NCI-H774 (cell line): ENCODE results near the gene PLCL1.
"Not testable (repeated sequence)": the region's sequence is repeated elsewhere in the genome, so short reads cannot be mapped to it uniquely, and the experiment has no call there.

Source experiments
- DNase-seq: peaks from one replicate; lab custom pipeline; 2025; lab: John Stamatoyannopoulos, UW

PLCL1 gene

DNA sequence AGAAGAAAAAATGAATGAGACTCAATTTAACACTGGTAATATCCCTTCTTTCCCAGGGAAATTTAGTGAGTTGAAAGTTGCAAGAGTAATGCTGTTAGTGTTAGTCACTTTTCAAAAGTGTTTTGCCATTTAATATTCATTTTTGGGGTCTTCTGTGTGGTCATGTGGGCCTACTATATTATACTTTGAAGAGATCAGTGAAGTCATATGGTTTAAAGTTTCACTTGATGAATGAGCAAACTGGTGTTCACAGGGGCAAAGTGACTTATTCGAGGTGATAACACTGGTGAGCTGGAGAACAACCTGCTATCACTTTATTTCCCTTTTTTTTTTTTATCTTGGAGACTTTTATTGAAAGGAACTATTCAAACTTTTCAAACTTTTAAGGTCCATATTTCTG lies 196.0 kb downstream of the PLCL1 start:
- no peak for DNase-seq

DNA sequence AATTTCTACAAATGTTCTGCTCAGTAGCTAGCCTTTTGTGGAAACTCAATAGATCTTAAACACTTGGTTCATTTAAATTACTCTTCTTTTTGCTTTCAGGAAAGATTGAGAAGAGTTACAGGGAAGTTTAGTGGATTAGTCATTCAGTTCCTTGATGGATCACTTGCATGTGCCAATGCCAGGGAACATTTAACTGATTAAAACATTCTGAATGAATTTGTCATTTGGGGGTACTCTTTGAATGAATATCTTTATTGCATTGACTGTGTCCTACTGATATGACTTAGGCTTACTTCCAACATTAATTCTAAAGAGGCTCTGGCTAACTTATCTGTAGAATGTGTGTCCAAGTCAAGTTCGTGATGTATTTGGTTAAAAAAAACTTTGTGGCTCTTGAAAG lies 199.8 kb downstream of the PLCL1 start:
- DNase-seq = no peak

DNA sequence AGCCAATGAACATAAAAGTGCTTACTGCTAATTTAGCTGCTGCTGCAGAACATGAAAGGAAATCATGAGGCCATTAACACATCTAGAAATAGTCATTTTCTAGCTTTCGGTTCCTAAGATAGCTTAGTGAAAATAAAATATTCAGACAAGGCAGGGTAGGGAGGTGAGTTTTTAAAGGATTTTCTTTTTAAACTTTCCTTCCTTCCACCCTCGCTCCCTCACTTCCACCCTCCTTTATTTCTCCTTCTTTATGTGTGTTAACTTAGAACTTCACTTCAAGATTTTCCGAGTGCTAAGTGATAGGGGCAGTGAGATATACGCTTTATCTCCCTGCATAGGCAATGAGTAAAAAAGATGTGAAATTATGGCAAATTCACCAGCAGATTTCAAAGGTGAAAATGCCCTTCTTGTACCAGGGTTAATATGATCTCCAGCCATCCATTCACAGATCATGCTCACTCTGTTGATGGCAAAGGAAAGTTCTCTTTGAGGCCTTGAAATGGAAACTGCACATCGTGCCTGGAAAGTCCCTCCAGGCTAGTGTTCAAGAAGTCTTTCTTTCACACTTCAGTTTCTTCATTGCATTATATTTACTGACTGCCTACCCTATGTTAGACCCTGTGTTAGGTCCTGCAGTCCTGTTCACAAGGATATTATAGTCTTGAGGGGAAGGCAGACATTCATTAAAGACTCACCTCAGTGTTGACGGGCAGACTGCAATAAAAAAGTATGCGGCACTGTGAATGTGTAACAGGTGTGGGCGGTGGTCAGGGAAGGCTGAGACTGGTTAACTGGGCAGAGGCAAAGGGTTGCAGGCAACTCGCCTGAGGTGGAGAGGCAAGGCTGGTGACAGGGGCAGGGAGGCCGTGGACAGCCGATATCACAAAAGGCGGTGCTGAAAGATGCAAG lies 200.8 kb downstream of the PLCL1 start:
- DNase-seq = no peak

DNA sequence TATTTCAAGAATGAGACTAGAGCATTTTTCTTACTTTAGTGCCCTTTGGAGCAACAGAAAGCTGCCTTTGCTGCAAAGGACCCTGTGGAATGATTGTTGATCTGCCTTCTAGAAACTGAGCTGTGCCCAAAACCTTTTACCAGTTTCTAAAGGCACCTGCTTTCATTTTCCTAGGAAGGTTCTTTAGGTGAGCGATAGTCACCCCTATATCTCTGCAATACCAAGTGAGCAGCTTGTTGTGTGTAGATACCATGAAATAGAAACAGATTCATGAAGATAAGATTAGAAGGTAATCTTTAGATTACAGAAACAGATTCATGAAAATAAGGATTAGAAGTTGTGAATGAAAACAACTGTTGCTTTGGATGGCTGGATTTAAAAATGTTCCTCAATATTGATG lies 202.3 kb downstream of the PLCL1 start:
- no peak for DNase-seq

DNA sequence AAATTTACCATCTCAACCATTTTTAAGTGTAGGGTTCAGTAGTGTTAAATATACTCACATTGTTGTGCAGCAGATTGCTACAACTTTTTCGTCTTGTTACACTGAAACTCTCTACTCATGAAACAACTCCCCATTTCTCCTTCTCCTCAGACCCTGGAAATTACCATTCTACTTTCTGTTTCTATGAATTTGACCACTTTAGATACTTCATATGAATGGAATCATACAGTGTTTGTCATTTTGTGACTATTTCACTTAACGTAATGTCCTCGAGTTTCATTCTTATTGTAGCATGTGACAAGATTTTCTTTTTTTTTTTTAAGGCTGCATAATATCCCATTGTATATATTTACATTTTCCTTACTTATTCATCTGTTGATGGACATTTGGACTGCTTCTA lies 203.8 kb downstream of the PLCL1 start:
- DNase-seq = no peak

DNA sequence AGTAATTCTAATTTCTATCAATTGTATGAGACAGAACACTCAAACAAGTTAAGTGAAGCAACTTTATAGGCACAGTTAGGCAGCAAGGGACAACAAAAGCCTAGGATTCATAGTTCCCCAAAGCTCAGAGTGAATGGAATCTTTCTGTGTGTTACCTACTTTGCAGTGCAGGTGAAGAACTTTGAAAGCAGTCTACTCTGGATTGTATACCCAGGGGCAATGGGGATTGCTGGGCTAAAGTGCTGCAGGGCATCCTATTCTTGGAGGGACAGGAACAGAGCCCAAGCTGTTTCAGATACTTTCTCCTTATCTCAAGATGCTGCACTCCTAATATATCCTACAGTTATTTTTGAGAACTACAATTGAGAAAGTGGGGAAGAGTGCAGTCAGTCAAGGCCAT lies 207.6 kb downstream of the PLCL1 start:
- DNase-seq = no peak

DNA sequence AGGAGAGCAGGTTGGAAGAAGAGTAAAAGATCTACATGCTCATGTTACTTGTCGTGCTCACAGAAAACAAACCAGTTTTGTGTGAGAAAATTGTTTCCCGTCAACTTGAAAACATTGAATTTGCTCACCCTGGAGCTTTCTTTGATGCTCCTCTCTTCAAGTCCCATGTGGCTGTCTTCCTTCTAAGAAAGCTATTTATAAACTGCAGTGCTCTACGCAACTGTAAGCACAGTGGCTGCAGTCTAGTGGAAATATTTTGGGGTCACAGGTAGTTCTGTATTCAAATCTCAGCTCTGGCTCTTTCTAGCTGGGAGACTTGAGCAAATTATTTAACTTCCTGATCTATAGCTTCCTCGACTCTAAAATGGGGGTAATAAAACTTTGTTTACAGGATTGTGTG lies 211.8 kb downstream of the PLCL1 start:
- no peak for DNase-seq

DNA sequence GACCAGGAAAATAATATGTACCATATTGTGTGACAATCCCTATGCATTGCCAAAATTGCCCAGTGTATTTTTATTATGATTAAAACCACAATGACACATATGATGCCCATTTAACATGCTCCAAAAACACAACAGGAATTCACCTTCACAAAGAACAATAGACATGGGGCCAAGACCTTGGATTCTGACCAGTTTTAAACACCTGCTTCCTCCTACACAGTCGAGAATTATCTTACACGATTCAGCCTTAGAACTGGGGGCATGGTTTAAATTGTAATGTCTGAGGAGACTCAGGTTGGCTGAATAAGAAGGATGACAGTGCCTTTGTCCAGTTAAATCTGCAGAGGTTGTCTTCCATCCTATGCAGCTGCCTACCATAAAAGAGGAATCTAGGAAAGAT lies 212.7 kb downstream of the PLCL1 start:
- no peak for DNase-seq

DNA sequence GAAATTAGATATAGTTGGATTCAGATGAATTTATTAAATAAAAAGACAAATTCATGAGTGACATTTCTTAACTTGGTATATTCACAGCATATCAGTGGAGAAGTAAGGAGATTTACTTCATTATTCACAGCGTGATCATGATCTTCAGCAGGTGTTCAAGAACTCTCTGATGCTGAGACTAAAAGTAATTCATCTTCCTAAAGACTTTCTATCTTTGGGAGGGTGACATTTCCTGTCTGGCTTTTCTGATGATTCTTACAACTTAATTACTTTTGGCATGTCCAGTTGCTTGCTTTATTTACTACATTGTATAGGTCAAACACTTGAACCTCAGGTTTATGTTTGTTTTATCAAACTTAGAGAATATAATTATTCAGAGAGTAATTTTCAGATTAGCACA lies 224.6 kb downstream of the PLCL1 start:
- no peak for DNase-seq

DNA sequence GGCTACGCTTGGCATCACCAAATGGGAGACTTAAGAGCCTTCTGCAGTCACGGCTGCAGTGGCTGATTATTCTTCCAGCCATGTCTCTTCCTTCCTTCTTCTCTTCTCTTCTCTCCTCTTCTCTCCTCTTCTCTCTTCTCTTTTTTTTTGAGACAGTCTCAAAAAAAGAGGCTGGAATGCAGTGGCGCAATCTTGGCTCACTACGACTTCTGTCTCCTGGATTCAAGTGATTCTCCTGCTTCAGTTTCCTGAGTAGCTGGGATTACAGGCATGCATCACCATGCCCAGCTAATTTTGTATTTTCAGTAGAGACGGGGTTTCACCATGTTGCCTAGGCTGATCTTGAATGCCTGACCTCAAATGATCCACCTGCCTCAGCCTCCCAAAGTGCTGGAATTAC lies 225.2 kb downstream of the PLCL1 start:
- not testable (repeated sequence) for DNase-seq

DNA sequence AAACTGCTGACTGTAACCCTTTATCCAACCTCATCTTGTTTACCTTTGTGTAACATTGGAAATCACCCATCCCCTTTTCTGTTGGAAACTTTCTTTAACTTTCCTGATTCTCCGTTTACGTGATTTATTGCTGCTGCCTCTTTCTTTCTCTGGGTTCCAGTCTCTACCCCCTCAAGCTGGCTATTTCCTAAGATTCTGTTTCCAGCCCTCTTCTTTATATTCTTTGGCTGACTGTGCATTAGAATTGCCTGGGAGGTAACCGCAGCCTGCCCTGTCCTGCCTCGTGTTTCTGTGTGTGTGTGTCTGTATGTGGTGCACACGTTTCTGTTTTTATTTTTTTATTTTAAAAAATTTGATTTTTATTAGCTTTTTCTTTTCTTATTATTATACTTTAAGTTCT lies 229.2 kb downstream of the PLCL1 start:
- no peak for DNase-seq

DNA sequence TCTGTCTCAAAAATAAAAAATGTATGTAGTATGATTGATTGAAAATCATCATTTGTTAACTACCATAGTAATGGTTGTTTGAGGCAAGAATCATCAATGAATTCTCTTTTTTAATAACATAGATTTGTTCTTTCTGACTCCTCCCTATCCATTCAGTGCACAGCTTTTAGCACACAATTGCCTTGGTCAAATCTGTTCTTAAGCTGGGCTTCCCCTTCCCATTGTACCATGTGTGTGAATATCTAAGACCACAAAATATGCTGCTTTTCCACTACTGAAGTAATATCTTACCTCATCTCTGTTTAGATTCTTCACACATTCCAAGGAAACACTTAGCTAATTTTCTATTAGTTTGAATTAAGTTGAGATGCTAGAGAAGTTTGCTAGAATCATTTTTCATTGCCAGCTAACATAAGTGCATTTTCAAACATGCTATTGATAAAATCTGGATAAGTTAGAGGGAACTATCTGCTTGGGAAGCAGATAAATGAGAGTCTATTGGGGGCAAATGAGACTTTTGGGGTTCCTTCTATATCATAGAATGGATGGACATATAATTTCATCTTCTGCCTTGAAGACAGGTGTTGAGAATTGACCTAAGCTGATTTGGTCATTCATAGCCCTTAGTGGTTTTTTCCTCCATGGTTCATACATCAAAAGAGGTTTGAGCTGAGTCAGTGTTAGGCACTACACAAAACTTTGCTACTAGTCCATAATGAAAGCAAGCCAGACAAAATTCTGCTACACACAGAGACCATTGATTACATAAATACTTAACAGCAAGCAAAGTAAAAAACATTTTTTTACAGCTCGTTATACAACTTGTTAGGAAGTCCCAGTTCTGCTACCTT lies 231.9 kb downstream of the PLCL1 start:
- DNase-seq = no peak

DNA sequence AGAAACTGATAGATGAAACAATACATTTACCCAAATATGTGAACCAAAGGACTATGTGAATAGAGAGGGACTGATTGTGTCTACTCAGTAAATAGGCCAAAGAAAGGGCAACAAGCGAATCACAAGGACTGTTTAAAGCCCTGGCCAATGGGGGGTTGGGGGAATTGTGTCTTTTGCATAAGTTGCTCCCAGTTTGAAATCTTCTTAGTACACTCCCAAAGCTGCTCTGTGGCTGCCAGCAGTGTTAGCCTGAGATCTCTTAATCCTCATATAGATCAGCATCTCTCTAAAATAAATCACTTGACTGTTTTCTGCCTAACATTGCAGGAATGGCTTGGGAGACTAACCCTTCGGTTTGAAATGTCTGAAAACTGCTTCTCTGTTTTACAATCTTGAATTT lies 236.4 kb downstream of the PLCL1 start:
- DNase-seq = no peak

DNA sequence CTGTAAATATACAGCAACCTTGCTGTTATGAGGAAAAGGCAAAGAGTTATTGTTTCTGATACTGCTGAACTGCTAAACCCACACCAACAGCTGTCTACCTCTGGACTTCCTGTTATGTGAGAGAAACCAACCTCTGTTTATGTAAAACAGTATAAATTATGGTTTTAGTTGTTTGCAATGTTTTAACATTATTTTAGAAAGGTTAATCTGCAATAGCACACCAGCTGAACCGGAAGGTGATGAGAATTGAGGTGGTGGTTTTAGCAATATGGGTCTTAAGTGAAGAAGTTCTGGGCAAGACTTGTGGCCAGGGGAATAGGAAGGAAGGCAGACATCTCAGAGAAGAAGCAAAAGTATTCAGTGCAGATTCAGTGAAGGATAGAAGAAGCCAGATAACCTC lies 237.8 kb downstream of the PLCL1 start:
- DNase-seq = no peak

DNA sequence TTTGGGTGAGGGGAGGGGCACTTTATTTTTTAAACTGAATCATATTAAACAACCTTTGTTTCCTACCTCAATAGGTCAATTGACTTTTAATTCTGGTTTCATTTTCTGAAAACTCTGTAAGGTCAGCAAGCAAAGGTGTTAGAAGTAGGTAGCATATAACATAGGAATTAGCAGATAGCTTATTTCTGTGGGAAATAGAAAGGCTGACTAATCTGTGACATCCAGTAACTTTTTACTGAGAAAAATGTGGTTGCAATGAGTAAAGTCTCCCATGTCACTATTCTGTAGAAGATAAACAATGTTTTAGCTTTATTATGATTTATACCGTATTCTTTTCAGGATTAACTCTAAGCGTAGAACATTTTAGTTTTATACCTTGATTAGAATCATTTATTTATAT lies 240.4 kb downstream of the PLCL1 start:
- DNase-seq = no peak

DNA sequence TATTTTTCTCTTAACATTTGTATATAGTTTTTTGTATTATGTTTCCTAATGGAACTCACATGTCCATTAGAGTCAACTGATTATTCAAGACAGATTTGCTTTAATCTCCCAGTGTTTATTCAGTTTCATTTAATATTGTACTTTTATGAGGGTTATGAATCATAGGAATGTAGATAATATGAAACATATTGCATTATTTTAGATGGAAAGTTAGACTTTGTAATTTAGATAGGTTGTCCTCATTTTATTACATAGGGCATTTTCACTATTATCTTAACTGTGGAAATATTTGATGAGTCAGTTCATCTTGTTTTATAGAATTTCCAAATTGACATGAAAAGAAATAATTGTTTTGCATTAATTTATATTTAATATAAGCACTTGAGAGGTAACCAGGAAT lies 240.8 kb downstream of the PLCL1 start:
- DNase-seq = no peak

DNA sequence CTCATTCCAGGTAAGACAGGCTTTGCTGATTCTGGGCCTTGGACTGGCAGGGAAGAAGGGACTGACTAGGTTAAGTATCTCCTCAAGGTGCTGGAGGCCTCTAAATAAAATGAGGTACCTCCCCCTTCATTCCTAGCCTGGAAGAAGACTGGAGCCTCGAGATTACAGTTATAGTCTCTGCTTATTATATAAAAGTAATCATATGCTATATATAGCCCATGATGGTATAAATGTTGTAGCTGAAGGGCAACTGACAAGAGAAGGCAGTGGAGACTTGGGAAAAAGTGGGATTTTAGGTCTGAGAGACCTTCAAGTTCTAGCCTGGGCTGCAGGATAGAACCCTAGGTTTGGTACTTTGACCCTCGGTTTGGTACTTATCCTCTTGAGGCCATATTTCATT lies 248.3 kb downstream of the PLCL1 start:
- no peak for DNase-seq

DNA sequence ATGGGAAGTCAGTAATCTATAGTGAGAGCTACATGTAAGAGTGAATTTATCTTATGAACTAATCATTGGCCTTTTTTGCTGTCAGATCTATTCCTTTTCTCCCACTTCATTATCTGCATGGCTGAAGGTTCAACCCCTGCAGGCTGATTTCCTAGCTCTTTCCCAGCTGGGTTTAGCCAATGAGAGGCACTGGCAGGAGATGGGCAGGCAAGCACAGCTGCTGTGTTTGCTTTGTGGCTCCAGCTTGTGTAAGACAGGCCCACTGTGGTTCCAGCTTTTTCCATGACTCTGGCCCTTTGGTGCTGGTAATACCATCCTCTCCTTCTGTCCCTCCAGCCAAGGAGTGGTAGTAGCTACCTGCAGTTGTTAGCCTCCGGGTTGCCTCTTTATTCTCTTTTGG lies 248.8 kb downstream of the PLCL1 start:
- DNase-seq = no peak

DNA sequence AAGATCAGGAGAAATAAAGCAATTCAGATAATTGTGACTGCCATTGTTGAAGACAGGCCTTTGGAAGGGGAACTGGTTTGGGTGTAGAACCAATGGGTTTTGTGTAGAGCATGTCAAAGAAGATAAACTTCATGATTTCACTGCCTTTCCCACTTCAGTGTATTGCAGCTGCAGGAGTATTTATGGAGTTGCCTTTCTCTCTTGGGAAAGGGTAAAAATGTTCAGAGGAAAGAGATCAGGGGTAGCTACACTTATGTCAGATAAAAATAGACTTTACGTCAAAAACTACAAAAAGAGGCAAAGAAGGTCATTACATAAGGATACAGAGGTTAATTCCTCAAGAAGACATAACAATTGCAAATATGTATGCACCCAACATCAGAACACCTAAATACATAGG lies 249.4 kb downstream of the PLCL1 start:
- DNase-seq = no peak

DNA sequence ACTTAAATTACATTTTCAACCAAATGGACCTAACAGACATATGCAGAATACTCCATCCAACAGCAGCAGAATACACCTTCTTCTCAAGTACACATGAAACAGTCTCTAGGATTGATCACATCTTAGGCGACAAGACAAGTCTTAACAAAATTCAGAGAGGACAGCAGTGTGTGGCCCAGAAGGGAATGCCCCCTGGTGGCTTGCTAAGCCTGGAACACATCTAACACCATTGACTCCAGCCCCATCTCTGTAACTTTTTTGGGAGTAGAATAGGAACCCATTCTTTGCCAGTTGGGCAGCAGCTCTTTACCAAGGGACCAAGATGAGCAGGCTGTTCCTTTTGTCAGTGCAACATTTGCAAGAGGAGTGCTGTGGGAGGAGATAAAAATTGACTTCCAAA lies 249.9 kb downstream of the PLCL1 start:
- DNase-seq = no peak

DNA sequence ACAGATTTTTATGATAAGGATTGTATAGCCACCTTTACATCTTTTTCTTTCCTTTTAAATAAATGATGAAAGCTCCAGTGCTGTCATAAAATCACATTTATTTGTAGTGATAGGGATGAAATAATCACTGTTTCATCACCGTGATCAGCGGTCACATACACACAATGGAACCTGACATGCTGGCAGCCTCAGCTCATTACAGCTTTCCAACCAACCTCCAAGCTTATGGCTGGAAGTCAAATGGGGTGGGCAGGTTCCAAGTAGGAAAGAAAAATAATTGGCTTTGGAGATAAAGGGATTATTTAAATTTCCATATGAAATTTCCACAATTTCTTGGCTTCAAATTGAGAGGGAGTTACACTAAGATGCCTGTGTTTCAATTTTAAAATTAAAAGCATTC lies 251.3 kb downstream of the PLCL1 start:
- no peak for DNase-seq

DNA sequence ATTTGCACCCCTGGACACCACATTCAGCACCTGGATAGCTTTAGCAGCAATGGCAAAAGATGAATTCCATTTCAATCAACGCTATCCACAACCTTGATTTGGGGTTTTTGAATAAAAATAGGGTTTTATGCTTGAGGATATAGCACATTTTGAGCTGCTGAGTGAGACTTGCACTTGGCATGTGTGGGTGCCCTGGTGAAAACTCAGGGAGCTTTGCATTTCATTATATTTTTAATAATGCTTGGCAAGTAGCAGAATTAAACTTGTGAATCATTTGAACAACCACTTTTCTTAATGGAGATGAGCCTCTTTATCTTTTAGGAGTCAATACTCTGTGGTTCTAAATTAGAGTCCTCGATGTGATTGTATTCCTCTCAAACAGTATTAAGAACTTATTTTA lies 252.4 kb downstream of the PLCL1 start:
- no peak for DNase-seq

DNA sequence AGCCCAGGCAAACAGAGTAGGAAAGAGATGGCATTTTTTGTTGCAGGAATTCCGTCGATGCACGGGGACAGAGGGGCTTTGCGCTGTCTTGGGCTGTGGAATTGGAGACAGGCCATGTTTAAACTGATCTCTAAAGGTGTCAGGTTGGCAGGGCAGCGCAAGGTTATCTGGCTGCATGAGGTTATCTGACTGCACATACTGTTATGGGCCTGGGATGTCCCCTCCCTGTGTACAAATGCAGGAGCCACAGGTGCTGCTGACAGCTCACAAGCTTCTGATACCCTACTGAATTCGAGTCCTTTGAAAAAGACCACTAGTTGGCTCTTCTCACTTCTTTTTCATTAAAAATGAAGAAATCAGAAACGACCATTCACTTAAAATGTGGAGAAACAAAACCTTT lies 255.4 kb downstream of the PLCL1 start:
- no peak for DNase-seq
